Adrenal gland (tissue), 12 donors: Measurements from ENCODE around the gene RIPOR3. TPM values are rescaled to one million over a fixed set of nuclear protein-coding genes. Genes with fewer than 3 reads are reported as not detected.

Experiments used
- DNase-seq, 7 donors: peaks; one replicate each; pipeline ENCODE4 v3.0.0-alpha.2; 2019 to 2020
- H3K27ac ChIP-seq, 5 donors: fragments of 200-600 bp; sonication (generic) in 4 of 5; 1 replicate in 3 of 5; 2 replicates in 2 of 5; pipeline versions ENCODE4 v1.5.1 to v1.8.0; 2016 to 2020; ENCODE audit warnings: mild to moderate bottlenecking in 1 of 5
- H3K27me3 ChIP-seq: fragments of 200-600 bp; 2 replicates; pipeline ENCODE4 v1.8.0; 2021
- H3K36me3 ChIP-seq, 2 donors: fragments of 200-600 bp; replicated peaks in 1 of 2; 1 replicate in 1 of 2; 2 replicates in 1 of 2; pipeline versions ENCODE4 v1.5.1 to v1.8.0; 2018 to 2022
- H3K4me1 ChIP-seq, 2 donors: fragments of 200-600 bp; replicated peaks in 1 of 2; 1 replicate in 1 of 2; 2 replicates in 1 of 2; pipeline versions ENCODE4 v1.5.1 to v1.8.0; 2018 to 2021
- H3K4me3 ChIP-seq, 4 donors: fragments of 200-600 bp; sonication (generic) in 3 of 4; one replicate each; pipeline ENCODE4 v1.5.1; 2016 to 2018
- H3K9me3 ChIP-seq, 3 donors: fragments of 200-600 bp; sonication (generic) in 1 of 3; replicated peaks in 1 of 3; 1 replicate in 2 of 3; 2 replicates in 1 of 3; pipeline versions ENCODE4 v1.5.1 to v1.8.0; 2016 to 2021
- POLR2A ChIP-seq, 2 donors: fragments of 450-650 bp; IDR thresholded peaks; one replicate each; pipeline ENCODE4 v1.6.1; 2017; ENCODE audit warnings: antibody characterized with exemption in 2 of 2, mild to moderate bottlenecking in 2 of 2, moderate library complexity in 1 of 2
- WGBS, 4 donors: extraction: QIAGEN DNeasy Blood & Tissue Kit in 2 of 4; methylation state at CpG; one replicate each; pipeline versions ENCODE4 v1.1.5 to v1.1.7; 2013 to 2017; 5-methylcytosine and 5-hydroxymethylcytosine counted together
- intact Hi-C, 2 donors: fragments of 100-400 bp; cut with DNase I; formaldehyde crosslinking; loops; one replicate each; pipeline versions ENCODE4 v1.14.1 to v1.15.0; 2022 to 2023
- polyA plus RNA-seq, 3 donors: library from polyadenylated mRNA; stranded (reverse); fragments of 200-250 nt in 2 of 3; fragments of 350-450 nt in 1 of 3; fragmentation: Illumina TruSeq in 1 of 3; extraction: RNeasy Lipid Tissue Mini Kit (QIAGEN cat#74804) in 1 of 3; gene quantifications; one replicate each; pipeline ENCODE4 v1.2.3, GENCODE V29; 2013 to 2014
- total RNA-seq, 9 donors: library from RNA; depleted of rRNA in 4 of 9; stranded (reverse); fragments of >200 nt in 4 of 9; fragments of 120-200 nt in 1 of 9; fragmentation: NEBNext Ultra II Directional in 1 of 9; extraction: Animal tissue kit (Norgen Biotek cat#: 25700) in 1 of 9; gene quantifications; one replicate each; pipeline versions ENCODE4 v1.1.0 to v1.2.4, GENCODE V29; 2013 to 2023
- TF ChIP-seq, protein P1 (sequence below), 6 experiments: fragments of 450-650 bp in 4 of 6; fragments of 200-600 bp in 2 of 6; sonication (generic) in 1 of 6; IDR thresholded peaks; 1 replicate in 5 of 6; 2 replicates in 1 of 6; pipeline versions ENCODE4 v1.5.1 to v1.8.0; 2016 to 2021; ENCODE audit warnings: antibody characterized with exemption in 6 of 6, mild to moderate bottlenecking in 2 of 6, moderate library complexity in 1 of 6
- donor health status: healthy with polysubstance abuse.
- donor health status: Bipolar disorder and iron deficiency.
- donor health status: DM: yes; HTN: yes; CAD: no.
- donor health status: DM: no; HTN: no; CAD: no.
- donor health status: DM: no; HTN: no; CAD: no.
- donor health status: DM: yes; HTN: yes; CAD: no.

RIPOR3 gene
- total and polyA plus RNA-seq, 12 donors: 3.4 to 135 (median 23.7) TPM

DNA sequence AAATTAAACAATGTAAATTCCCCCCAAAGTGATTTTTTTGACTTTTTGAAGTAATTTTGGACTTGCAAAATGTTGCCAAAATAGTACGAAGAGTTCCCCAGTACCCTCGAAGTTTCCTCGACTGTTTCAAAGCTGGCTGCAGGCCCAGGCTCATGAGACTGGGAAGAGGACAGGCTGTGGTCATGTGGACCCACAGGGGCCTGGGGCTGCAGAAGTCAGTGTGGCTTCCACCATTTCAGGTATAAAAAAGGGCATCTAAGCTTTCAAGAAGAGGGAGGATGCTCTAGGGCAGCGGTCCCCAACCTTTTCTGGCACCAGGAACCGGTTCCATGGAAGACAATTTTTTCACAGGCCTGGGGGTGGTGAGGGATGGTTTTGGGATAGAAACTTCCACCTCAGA lies 106.1 kb downstream of the RIPOR3 start:
- 68 to 78% (median 70%) methylated on average over 5 of the region's 5 CpGs for WGBS, 4 donors
- Histone ChIP-seq H3K27ac (no peak overlapping the region), H3K36me3 (peaks cover 0 to 79% of the 10 kb centered on the region in 2 donors), H3K9me3 (no peaks in the 10 kb centered on the region), H3K4me1 (no peaks in the 10 kb centered on the region), H3K27me3 (no peaks in the 10 kb centered on the region), H3K4me3 (no peak overlapping the region)
- DNase-seq: no peak
- intact Hi-C loops: no loop called here
- TF ChIP-seq, protein P1, sequence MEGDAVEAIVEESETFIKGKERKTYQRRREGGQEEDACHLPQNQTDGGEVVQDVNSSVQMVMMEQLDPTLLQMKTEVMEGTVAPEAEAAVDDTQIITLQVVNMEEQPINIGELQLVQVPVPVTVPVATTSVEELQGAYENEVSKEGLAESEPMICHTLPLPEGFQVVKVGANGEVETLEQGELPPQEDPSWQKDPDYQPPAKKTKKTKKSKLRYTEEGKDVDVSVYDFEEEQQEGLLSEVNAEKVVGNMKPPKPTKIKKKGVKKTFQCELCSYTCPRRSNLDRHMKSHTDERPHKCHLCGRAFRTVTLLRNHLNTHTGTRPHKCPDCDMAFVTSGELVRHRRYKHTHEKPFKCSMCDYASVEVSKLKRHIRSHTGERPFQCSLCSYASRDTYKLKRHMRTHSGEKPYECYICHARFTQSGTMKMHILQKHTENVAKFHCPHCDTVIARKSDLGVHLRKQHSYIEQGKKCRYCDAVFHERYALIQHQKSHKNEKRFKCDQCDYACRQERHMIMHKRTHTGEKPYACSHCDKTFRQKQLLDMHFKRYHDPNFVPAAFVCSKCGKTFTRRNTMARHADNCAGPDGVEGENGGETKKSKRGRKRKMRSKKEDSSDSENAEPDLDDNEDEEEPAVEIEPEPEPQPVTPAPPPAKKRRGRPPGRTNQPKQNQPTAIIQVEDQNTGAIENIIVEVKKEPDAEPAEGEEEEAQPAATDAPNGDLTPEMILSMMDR (IDR thresholded peaks at IDR 0.05): no peak
- TF ChIP-seq POLR2A (IDR thresholded peaks at IDR 0.05): no peak

- Histone ChIP-seq H3K36me3 (peaks cover 0 to 79% of the 10 kb centered on the region in 2 donors), H3K27me3 (no peaks in the 10 kb centered on the region), H3K9me3 (no peaks in the 10 kb centered on the region), H3K4me1 (no peaks in the 10 kb centered on the region), H3K4me3 (no peak overlapping the region), H3K27ac (no peak overlapping the region)
- no peak for DNase-seq
- WGBS, 4 donors: 94 to 96% (median 95%) methylated on average over 2 of the region's 2 CpGs
- TF ChIP-seq POLR2A (IDR thresholded peaks at IDR 0.05): no peak
- intact Hi-C loops: loop anchor here in 1 of 2 donors (5.0 kb wide), 1 partner anchor 397 kb away; no protein-coding TSS in a partner anchor
Measured at GRCh38 chr20:50584687-50585086, 106.7 kb downstream of the RIPOR3 start.

DNA sequence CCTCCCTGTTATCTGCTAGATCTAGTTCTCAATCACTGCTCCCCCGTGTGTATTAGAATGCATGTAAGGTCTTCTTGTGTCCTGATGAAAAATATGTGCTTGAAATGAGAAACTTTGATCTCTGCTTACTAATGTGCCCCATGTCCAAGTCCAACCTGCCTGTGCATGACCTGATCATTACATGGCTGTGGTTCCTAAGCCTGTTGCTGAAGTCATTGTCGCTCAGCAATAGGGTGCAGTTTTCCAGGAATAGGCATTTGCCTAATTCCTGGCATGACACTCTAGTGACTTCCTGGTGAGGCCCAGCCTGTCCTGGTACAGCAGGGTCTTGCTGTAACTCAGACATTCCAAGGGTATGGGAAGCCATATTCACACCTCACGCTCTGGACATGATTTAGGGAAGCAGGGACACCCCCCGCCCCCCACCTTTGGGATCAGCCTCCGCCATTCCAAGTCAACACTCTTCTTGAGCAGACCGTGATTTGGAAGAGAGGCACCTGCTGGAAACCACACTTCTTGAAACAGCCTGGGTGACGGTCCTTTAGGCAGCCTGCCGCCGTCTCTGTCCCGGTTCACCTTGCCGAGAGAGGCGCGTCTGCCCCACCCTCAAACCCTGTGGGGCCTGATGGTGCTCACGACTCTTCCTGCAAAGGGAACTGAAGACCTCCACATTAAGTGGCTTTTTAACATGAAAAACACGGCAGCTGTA lies 107.7 kb downstream of the RIPOR3 start:
- H3K9me3 ChIP-seq: no peaks in the 10 kb centered on the region
- no peak for TF ChIP-seq POLR2A (IDR thresholded peaks at IDR 0.05)
- TF ChIP-seq, protein P1 (IDR thresholded peaks at IDR 0.05): no peak
- no peaks in the 10 kb centered on the region for H3K4me1 ChIP-seq
- no peaks in the 10 kb centered on the region for H3K27me3 ChIP-seq
- intact Hi-C loops: loop anchor here in 1 of 2 donors (5.0 kb wide), 1 partner anchor 396 kb away; no protein-coding TSS in a partner anchor
- no peak overlapping the region for H3K27ac ChIP-seq
- WGBS, 4 donors: 88 to 92% (median 90%) methylated on average over 13 to 15 of the region's 15 CpGs
- peaks cover 0 to 84% of the 10 kb centered on the region in 2 donors for H3K36me3 ChIP-seq
- no peak overlapping the region for H3K4me3 ChIP-seq
- no peak for DNase-seq

- Histone ChIP-seq H3K27me3 (no peaks in the 10 kb centered on the region), H3K36me3 (peaks cover 0 to 85% of the 10 kb centered on the region in 2 donors), H3K9me3 (no peaks in the 10 kb centered on the region), H3K4me3 (no peak overlapping the region), H3K27ac (peak overlapping the region in 1 of 5 donors; percentile 1), H3K4me1 (no peaks in the 10 kb centered on the region)
- WGBS, 4 donors: 90 to 92% (median 91%) methylated on average over 23 to 26 of the region's 26 CpGs
- intact Hi-C loops: loop anchor here in 1 of 2 donors (5.0 kb wide), 1 partner anchor 395 kb away; no protein-coding TSS in a partner anchor
- peak in 1 of 7 donors; percentile 19 for DNase-seq
- TF ChIP-seq POLR2A (IDR thresholded peaks at IDR 0.05): no peak
- TF ChIP-seq, protein P1 (IDR thresholded peaks at IDR 0.05): no peak
Measured at GRCh38 chr20:50582591-50583234, 108.6 kb downstream of the RIPOR3 start.
